Measurements from ENCODE around the gene DTD2. TPM values are rescaled to one million over a fixed set of nuclear protein-coding genes. Genes with fewer than 3 reads are reported as not detected.
"Not testable (repeated sequence)": the region's sequence is repeated elsewhere in the genome, so short reads cannot be mapped to it uniquely, and the experiment has no call there.

The DTD2 gene
- total RNA-seq, 2 donors from 2014 or later = 12.9 to 14.7 TPM

DNA sequence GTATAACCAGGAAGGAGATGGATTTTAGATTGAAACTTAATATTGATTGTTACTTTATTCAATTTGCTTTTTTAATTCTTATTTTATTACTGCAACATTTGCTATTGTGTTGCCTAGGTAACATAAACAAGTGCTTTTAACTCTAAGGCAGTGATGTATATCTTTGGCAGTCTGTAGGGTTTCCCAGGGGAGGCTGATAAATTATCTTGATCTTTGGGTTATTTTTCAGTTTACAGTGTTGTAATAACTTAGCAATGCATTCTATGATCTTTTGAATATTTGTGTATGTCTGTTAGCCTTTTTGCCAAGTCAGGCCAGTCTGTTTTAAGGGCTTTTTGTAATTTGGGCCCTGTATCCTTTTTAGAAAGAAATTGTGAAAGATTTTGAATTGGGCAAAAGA lies 7.8 kb upstream of the DTD2 start:
- Mint-ChIP-seq H3K36me3 (ENCODE audit: low read depth) (no peaks in the 10 kb centered on the region), H3K27me3 (peaks cover 11% of the 10 kb centered on the region), H3K4me1 (peaks cover 4% of the 10 kb centered on the region), H3K4me3 (no peak overlapping the region), H3K27ac (no peak overlapping the region)
- no peaks in the 10 kb centered on the region for H3K9me3 ChIP-seq (ENCODE audit: control insufficient read depth, low read length, poor library complexity, severe bottlenecking)
- ATAC-seq (no peak), DNase-seq (no peak)

DNA sequence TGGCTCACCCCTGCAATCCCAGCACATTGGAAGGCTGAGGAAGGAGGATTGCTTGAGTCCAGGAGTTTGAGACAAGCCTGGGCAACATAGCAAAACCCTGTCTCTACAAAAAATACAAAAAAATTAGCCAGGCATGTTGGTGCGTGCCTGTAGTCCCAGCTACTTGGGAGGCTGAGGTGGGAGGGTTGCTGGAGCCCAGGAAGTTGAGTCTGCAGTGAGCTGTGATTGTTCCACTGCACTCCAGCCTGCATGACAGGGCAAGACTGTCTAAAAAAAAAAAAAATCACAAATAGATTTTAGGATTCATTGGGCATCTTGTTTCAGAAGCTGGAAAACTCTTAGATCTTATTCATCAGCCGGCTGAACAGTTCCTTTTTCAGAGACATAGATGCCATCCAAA lies 5.1 kb upstream of the DTD2 start:
- H3K27ac Mint-ChIP-seq; H3K4me3 Mint-ChIP-seq; H3K9me3 ChIP-seq (ENCODE audit: control insufficient read depth, low read length, poor library complexity, severe bottlenecking); ATAC-seq; DNase-seq; H3K36me3 Mint-ChIP-seq (ENCODE audit: low read depth): not testable (repeated sequence)
- peaks cover 12% of the 10 kb centered on the region for H3K4me1 Mint-ChIP-seq
- peaks cover 11% of the 10 kb centered on the region for H3K27me3 Mint-ChIP-seq

DNA sequence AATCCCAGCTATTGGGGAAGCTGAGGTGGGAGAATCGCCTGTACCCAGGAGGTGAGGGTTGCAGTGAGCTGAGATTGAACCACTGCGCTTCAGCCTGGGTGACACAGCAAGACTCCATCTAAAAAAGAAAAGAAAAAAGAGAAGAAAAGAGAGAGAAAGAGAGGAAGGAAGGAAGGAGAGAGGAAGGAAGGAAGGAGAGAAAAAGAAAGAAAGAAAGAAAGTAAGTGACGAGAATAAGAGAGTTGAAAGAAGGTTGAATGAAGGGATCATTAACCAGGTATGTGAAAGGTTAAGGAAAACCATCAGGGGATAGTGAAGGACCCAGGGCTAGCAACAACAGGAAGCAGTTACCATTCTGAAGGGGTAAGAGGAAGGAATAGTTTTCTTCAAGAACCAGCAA lies 4.2 kb upstream of the DTD2 start:
- H3K27me3 Mint-ChIP-seq = peaks cover 11% of the 10 kb centered on the region

DNA sequence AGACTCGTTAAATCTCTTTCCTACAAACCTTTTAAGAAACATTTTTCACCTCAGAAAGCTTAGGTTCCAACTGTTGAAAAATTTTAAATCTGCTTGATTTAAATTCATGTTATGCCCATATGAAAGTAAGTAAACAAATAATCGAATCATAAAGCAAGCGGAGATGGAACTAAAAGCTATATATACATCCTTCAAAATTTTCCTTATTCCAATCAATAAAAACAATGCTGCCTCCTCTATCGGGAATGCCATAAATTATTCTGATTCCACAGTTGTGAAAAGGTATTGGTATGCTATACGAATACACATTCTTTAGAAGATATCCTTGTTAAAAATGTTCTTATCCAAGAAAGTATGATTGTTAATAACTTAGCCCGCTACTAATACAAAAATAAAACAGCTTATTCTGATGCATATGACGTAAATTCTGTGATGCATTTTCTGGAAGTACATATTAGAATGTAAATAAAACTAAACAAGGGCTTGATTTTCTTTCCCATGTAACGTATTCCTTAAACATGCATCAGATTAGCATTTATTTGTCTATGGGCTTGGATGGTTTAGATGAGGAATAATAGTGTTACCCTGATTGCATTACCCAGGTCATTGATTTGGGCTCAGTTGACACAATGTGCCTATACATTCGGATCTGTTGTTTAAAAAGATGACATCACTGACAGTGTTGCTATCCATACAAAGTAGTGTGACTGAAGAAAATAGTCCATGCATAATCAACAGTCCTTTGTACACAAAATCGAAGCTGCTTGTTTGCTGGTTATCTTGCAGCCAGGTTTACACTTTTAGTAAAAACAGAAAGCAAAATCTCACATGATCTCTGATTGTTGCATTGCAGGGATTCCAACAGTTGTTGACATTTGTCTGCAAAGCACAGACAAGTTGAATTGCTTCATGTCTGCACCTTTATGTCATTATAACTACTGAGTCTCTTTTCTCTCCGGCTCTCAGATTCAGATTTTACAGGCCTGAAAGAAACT lies 656 bp upstream of the DTD2 start:
- ATAC-seq = no peak
- Mint-ChIP-seq H3K36me3 (ENCODE audit: low read depth) (no peaks in the 10 kb centered on the region), H3K27me3 (peaks cover 11% of the 10 kb centered on the region), H3K4me3 (peak overlapping the region; percentile 93), H3K27ac (peak overlapping the region; percentile 95), H3K4me1 (peaks cover 14% of the 10 kb centered on the region)
- DNase-seq = no peak
- H3K9me3 ChIP-seq (ENCODE audit: control insufficient read depth, low read length, poor library complexity, severe bottlenecking) = no peaks in the 10 kb centered on the region

More for the DNA sequence above, 4.2 kb upstream of the DTD2 start:
- no peaks in the 10 kb centered on the region for H3K36me3 Mint-ChIP-seq (ENCODE audit: low read depth)
- ATAC-seq (no peak), DNase-seq (no peak)
- H3K4me1 Mint-ChIP-seq = peaks cover 13% of the 10 kb centered on the region
- no peaks in the 10 kb centered on the region for H3K9me3 ChIP-seq (ENCODE audit: control insufficient read depth, low read length, poor library complexity, severe bottlenecking)
- no peak overlapping the region for H3K27ac Mint-ChIP-seq
- H3K4me3 Mint-ChIP-seq = no peak overlapping the region

DNA sequence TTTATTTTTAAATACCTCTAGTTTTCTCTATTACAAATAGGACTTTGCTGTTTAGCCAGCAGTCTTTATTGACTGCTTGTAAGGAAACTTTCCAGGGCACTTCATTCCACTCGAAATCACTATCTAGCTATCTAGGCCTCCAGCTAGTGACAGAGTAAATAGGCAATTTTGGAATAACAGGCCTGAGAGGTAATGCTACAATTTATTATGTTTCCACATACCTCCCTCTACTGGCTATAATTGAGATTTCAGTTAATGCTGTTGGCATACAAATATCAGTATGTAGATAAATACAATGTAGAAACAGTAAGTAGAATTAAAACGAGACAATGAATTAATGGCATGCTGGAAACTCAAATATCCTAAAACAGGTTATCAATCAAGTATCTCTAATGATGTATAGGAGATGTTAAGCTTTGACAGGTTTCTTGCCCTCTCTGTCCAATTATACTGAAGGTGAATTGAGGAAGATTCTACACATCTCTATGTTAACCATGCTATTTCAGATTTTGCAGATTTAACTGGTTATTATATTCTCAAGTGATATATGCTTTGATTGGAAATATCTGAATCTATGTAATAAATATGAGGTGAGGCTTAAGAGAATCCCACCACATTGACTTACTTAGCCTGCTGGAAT lies 7.2 kb downstream of the DTD2 start:
- Mint-ChIP-seq H3K4me1 (peaks cover 4% of the 10 kb centered on the region), H3K4me3 (no peak overlapping the region), H3K36me3 (ENCODE audit: low read depth) (peaks cover 8% of the 10 kb centered on the region), H3K27ac (no peak overlapping the region), H3K27me3 (no peaks in the 10 kb centered on the region)
- peak; percentile 69 for ATAC-seq
- DNase-seq = no peak
- no peaks in the 10 kb centered on the region for H3K9me3 ChIP-seq (ENCODE audit: control insufficient read depth, low read length, poor library complexity, severe bottlenecking)

DNA sequence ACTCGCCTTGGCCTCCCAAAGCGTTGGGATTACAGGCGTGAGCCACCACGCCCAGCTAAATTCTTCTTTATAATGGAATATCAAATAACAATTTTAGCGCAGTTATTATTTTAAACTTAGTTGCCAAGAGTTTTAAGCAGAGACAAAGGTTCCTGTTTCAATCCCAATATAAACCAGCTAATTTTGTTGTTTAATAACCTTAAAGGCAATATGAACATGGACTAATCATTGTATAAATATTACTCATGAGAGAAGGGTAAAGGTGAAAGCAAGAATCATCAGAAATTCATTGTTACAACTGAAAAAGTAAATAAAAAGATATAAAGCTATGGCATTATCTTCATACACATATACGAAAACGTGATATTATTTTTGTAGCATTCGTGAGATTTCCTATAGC lies 8.2 kb downstream of the DTD2 start:
- no peak for ATAC-seq

DNA sequence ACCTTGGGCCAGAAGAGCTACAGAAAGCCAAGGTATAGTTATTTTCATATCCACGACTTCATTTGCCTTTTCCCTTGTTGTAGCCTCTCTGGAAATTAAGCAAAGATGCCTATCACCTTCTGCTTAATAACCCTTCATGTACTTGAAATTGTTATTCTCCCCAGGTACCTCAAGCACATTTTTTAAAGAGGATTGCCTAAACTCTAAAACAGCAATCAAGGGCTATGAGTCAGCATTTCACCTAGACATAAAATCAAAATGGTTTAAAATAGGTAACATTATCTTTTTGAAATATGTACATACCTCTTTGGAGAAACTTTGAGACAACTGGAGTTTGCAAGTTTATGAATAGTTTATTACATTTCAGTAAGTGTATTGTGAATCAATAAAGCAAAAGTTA lies 11.6 kb downstream of the DTD2 start:
- H3K36me3 Mint-ChIP-seq (ENCODE audit: low read depth) = peaks cover 5% of the 10 kb centered on the region
- ATAC-seq (no peak), DNase-seq (no peak)
- H3K27me3 Mint-ChIP-seq = no peaks in the 10 kb centered on the region
- H3K4me1 Mint-ChIP-seq = peaks cover 4% of the 10 kb centered on the region
- no peaks in the 10 kb centered on the region for H3K9me3 ChIP-seq (ENCODE audit: control insufficient read depth, low read length, poor library complexity, severe bottlenecking)
- no peak overlapping the region for H3K27ac Mint-ChIP-seq
- H3K4me3 Mint-ChIP-seq = no peak overlapping the region

More for the DNA sequence above, 8.2 kb downstream of the DTD2 start:
- Mint-ChIP-seq H3K27ac (no peak overlapping the region), H3K4me3 (no peak overlapping the region), H3K4me1 (peaks cover 4% of the 10 kb centered on the region), H3K27me3 (no peaks in the 10 kb centered on the region), H3K36me3 (ENCODE audit: low read depth) (peaks cover 8% of the 10 kb centered on the region)
- DNase-seq = no peak
- H3K9me3 ChIP-seq (ENCODE audit: control insufficient read depth, low read length, poor library complexity, severe bottlenecking) = no peaks in the 10 kb centered on the region

DNA sequence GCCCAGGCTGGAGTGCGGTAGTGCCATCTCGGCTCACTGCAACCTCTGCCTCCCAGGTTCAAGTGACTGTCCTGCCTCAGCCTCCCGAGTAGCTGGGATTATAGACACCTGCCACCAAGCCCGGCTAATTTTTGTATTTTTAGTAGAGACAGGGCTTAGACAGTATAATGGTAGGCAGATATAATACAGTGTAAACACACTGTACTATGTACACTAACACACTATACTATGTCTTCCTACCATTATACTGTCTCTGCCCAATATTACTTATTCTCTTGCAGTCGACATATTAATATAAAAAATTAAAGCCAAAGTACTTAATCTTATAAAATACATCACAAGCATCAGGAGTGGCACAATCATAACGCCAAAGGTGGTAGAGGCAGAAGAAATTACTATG lies 15.0 kb downstream of the DTD2 start:
- ATAC-seq (no peak), DNase-seq (no peak)
- Mint-ChIP-seq H3K27me3 (no peaks in the 10 kb centered on the region), H3K36me3 (ENCODE audit: low read depth) (peaks cover 2% of the 10 kb centered on the region), H3K27ac (no peak overlapping the region), H3K4me3 (no peak overlapping the region), H3K4me1 (peaks cover 2% of the 10 kb centered on the region)
- H3K9me3 ChIP-seq (ENCODE audit: control insufficient read depth, low read length, poor library complexity, severe bottlenecking) = no peaks in the 10 kb centered on the region

DNA sequence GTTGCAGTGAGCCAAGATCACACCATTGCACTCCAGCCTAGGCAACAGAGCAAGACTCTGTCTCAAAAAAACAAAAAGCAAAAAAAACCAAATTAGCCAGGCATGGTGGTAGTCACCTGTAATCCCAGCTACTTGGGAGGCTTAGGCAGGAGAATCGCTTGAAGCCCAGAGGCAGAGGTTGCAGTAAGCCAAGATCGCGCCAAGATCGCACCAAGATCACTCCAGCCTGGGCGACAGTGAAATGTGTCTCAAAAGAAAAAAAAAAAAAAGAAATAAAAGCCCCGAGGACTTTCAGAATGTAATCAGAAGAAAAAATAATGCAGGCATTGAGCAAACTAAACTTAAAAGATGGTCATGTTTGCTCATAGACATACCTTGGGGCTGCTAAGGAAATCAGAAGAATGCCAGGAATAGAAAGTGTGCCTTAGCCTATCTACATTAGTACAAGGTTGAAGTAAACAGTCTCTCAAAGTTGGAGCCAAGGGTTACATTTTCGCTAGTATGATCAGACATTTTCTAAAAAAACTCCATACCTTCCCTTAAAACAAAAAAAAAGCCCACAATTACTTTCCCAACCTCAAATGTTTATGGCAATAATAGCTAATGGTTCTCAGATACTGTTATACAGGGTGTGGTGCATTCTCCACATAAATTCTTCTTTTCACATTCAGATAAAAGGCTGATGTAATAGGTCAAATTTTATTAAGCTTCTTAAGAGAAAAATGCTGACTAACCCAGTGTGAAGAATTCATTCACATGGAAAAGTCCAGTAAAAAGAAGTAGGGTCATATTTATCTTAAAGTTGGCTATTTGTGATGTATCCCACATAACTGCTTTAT lies 15.8 kb downstream of the DTD2 start:
- Mint-ChIP-seq H3K27ac (no peak overlapping the region), H3K27me3 (no peaks in the 10 kb centered on the region), H3K4me1 (peaks cover 2% of the 10 kb centered on the region), H3K36me3 (ENCODE audit: low read depth) (peaks cover 2% of the 10 kb centered on the region), H3K4me3 (no peak overlapping the region)
- H3K9me3 ChIP-seq (ENCODE audit: control insufficient read depth, low read length, poor library complexity, severe bottlenecking) = no peaks in the 10 kb centered on the region
- DNase-seq (no peak), ATAC-seq (no peak)

DNA sequence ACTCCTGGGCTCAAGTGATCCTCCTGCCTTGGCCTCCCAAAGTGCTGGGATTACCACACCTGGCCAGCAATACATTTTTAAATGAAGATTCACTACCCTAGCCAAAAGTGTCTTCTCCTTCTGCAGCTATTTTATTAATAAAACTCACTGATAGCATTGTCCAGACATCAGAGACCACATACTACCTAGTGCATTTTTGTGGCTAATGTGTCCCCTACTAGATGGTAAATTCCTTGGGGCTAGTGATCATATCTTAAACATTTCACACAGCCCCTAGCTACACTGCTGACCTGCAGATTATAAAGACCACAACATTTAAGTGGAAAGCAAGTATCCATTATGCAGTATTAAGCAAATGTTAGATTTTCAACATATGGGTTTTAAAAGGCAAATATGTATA lies 17.0 kb downstream of the DTD2 start:
- Mint-ChIP-seq H3K4me3 (no peak overlapping the region), H3K27ac (no peak overlapping the region), H3K27me3 (no peaks in the 10 kb centered on the region), H3K36me3 (ENCODE audit: low read depth) (no peaks in the 10 kb centered on the region), H3K4me1 (peaks cover 1% of the 10 kb centered on the region)
- H3K9me3 ChIP-seq (ENCODE audit: control insufficient read depth, low read length, poor library complexity, severe bottlenecking) = no peaks in the 10 kb centered on the region
- ATAC-seq (no peak), DNase-seq (no peak)

DNA sequence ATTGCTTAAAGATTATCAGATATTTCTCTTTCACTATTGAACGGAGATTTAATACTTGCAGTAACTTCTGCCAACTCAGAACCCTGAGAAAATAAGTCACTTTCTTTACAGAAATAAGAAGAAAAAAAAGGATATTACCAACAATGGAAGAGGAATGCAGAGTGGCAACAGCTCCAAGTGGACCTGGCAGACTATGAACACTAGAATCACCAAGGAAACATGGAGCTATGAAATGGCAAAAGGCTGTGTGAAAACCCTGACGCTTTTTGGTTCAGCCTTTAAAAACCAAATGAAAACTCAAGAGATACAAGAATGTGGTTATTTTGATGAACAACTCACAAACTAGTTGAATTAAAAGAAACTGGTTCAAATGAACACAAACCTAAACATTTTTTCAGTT lies 17.7 kb downstream of the DTD2 start:
- Mint-ChIP-seq H3K4me1 (peaks cover 3% of the 10 kb centered on the region), H3K4me3 (peak overlapping the region; percentile 52), H3K36me3 (ENCODE audit: low read depth) (no peaks in the 10 kb centered on the region), H3K27ac (no peak overlapping the region), H3K27me3 (no peaks in the 10 kb centered on the region)
- DNase-seq (no peak), ATAC-seq (no peak)
- no peaks in the 10 kb centered on the region for H3K9me3 ChIP-seq (ENCODE audit: control insufficient read depth, low read length, poor library complexity, severe bottlenecking)

DNA sequence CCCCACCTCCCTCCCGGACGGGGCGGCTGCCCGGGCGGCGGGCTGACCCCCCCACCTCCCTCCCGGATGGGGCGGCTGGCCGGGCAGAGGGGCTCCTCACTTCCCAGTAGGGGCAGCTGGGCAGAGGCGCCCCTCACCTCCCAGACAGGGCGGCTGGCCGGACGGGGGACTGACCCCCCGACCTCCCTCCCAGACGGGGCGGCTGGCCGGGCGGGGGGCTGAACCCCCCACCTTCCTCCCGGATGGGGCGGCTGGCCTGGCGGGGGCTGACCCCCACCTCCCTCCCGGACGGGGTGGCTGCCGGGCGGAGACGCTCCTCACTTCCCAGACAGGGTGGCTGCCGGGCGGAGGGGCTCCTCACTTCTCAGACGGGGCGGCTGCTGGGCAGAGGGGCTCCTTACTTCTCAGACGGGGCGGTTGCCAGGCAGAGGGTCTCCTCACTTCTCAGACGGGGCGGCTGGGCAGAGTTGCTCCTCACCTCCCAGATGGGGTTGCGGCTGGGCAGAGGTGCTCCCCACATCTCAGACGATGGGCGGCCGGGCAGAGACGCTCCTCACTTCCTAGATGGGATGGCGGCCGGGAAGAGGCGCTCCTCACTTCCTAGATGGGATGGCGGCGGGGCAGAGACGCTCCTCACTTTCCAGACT lies 20.1 kb downstream of the DTD2 start:
- not testable (repeated sequence) for H3K4me1 Mint-ChIP-seq; H3K9me3 ChIP-seq (ENCODE audit: control insufficient read depth, low read length, poor library complexity, severe bottlenecking); H3K36me3 Mint-ChIP-seq (ENCODE audit: low read depth); H3K27me3 Mint-ChIP-seq; DNase-seq; H3K4me3 Mint-ChIP-seq; ATAC-seq; H3K27ac Mint-ChIP-seq

DNA sequence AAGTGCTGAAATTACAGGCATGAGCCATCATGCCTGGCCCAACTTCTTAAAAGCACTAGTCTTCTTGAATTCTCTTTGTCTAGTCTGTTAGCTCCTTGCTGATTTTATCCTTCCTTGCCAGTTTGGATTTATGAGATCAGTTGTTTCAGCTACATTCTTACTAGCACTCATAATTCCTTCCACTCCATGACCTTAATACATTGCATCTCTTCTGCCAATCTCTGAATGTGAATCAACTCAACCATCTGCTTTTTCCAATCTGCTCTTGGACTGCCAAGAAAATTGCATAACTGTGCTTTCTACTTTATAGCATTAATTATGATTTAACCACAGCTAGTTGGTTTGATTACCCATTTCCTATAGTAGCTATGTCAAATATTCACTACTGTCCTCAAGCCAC lies 22.0 kb downstream of the DTD2 start:
- no peak for ATAC-seq
- Mint-ChIP-seq H3K27me3 (no peaks in the 10 kb centered on the region), H3K4me1 (peaks cover 5% of the 10 kb centered on the region), H3K36me3 (ENCODE audit: low read depth) (no peaks in the 10 kb centered on the region), H3K4me3 (no peak overlapping the region), H3K27ac (no peak overlapping the region)
- no peaks in the 10 kb centered on the region for H3K9me3 ChIP-seq (ENCODE audit: control insufficient read depth, low read length, poor library complexity, severe bottlenecking)
- no peak for DNase-seq

Data from T-helper 17 cell (primary cell).